HepG2 (cell line): ENCODE results near the gene ZNF667. TPM values are rescaled to one million over a fixed set of nuclear protein-coding genes. Genes with fewer than 3 reads are reported as not detected.

Source experiments
- GATA4 ChIP-seq: sonication (generic); IDR thresholded peaks from 2 replicates; pipeline ENCODE4 v1.6.1; 2016; ENCODE audit warnings: antibody characterized with exemption, low read depth, borderline replicate concordance
- HIVEP1 ChIP-seq: sonication (generic); formaldehyde crosslinking; IDR thresholded peaks from 2 replicates; pipeline ENCODE4 v1.4.0; 2020; ENCODE audit warnings: mild to moderate bottlenecking, missing genetic modification reagents
- HNF4A ChIP-seq: sonication (generic); formaldehyde crosslinking; IDR thresholded peaks from 2 replicates; pipeline ENCODE4 v1.4.0; 2020; ENCODE audit warnings: missing genetic modification reagents
- ISX ChIP-seq: sonication (generic); formaldehyde crosslinking; conservative IDR thresholded peaks from 2 replicates; pipeline ENCODE4 v1.5.0; 2020; ENCODE audit warnings: missing genetic modification reagents
- KDM1A ChIP-seq: IDR thresholded peaks from 2 replicates; pipeline ENCODE4 v1.6.1; 2016; ENCODE audit warnings: missing compliant biosample characterization
- MAZ ChIP-seq, 2 experiments: sonication (generic) in 1 of 2; formaldehyde crosslinking in 1 of 2; IDR thresholded peaks; 2 replicates each; pipeline versions ENCODE4 v1.5.0 to v1.6.1; 2012 to 2020; ENCODE audit warnings: low read depth in 2 of 2, mild to moderate bottlenecking in 2 of 2, borderline replicate concordance in 1 of 2, improper control_type of control experiment in 1 of 2, low read length in 1 of 2, missing genetic modification reagents in 1 of 2, moderate library complexity in 1 of 2
- NFKB2 ChIP-seq: sonication (generic); formaldehyde crosslinking; IDR thresholded peaks from 2 replicates; pipeline ENCODE4 v1.4.0; 2020; ENCODE audit warnings: missing genetic modification reagents, borderline replicate concordance
- RFXAP ChIP-seq: sonication (generic); formaldehyde crosslinking; IDR thresholded peaks from 2 replicates; pipeline ENCODE4 v1.4.0; 2020; ENCODE audit warnings: missing genetic modification reagents, borderline replicate concordance
- SALL2 ChIP-seq: sonication (generic); formaldehyde crosslinking; IDR thresholded peaks from 2 replicates; pipeline ENCODE4 v1.8.1; 2023; ENCODE audit warnings: mild to moderate bottlenecking, missing genetic modification reagents, inconsistent platforms
- SIN3A ChIP-seq: IDR thresholded peaks from 2 replicates; pipeline ENCODE4 v1.6.1; 2011; ENCODE audit warnings: low read depth, mild to moderate bottlenecking, control low read depth, low read length, borderline replicate concordance
- SUZ12 ChIP-seq: fragments of 150-350 bp; IDR thresholded peaks from 2 replicates; pipeline ENCODE4 v1.6.1; 2014; ENCODE audit warnings: low read depth, low read length
- TP53 ChIP-seq: sonication (generic); formaldehyde crosslinking; conservative IDR thresholded peaks from 2 replicates; pipeline ENCODE4 v1.4.0; 2020; ENCODE audit warnings: missing genetic modification reagents
- ZNF136 ChIP-seq: sonication (generic); formaldehyde crosslinking; IDR thresholded peaks from 2 replicates; pipeline ENCODE4 v1.8.1; 2022; ENCODE audit warnings: low read depth, mild to moderate bottlenecking, moderate library complexity, missing genetic modification reagents
- ZNF816 ChIP-seq: sonication (generic); formaldehyde crosslinking; IDR thresholded peaks from 2 replicates; pipeline ENCODE4 v1.8.0; 2022; ENCODE audit warnings: missing genetic modification reagents, mild to moderate bottlenecking, borderline replicate concordance
- ZSCAN25 ChIP-seq: sonication (generic); formaldehyde crosslinking; IDR thresholded peaks from 2 replicates; pipeline ENCODE4 v1.8.0; 2022; ENCODE audit warnings: mild to moderate bottlenecking, missing genetic modification reagents
- polyA plus RNA-seq, 8 experiments: library from polyadenylated mRNA; depleted of rRNA in 3 of 8; stranded (reverse) in 7 of 8; unstranded in 1 of 8; fragments of >200 nt; fragmentation: Illumina TruSeq in 4 of 8; extraction: Trizol in 4 of 8; gene quantifications; 2 replicates each; pipeline versions ENCODE4 v1.2.1 to v1.2.3, GENCODE V29; 2011 to 2016; ENCODE audit warnings: low read depth in 4 of 8, missing spikeins in 1 of 8, mixed read lengths in 1 of 8; ENCODE audit not compliant: insufficient read depth in 1 of 8
- total RNA-seq, 5 experiments: library from RNA; depleted of rRNA; stranded (reverse); fragments of >200 nt; fragmentation: Illumina TruSeq; extraction: Trizol; gene quantifications; 2 replicates each; pipeline ENCODE4 v1.2.3, GENCODE V29; 2016; ENCODE audit warnings: low read depth in 1 of 5
- TF ChIP-seq, protein P1 (sequence below): IDR thresholded peaks from 2 replicates; pipeline ENCODE4 v1.6.1; 2012; ENCODE audit warnings: inconsistent platforms
- TF ChIP-seq, protein P2 (sequence below), 2 experiments: sonication (generic) in 1 of 2; formaldehyde crosslinking in 1 of 2; IDR thresholded peaks; 2 replicates each; pipeline versions ENCODE4 v1.4.0 to v1.6.1; 2018 to 2020; ENCODE audit warnings: missing genetic modification reagents in 2 of 2, borderline replicate concordance in 1 of 2, low read depth in 1 of 2, mild to moderate bottlenecking in 1 of 2, missing biosample characterization in 1 of 2
- TF ChIP-seq, protein P3 (sequence below): sonication (generic); formaldehyde crosslinking; IDR thresholded peaks from 2 replicates; pipeline ENCODE4 v1.5.0; 2020; ENCODE audit warnings: missing genetic modification reagents
- TF ChIP-seq, protein P4 (sequence below): sonication (generic); formaldehyde crosslinking; IDR thresholded peaks from 2 replicates; pipeline ENCODE4 v1.9.0; 2021; ENCODE audit warnings: missing genetic modification reagents, mild to moderate bottlenecking, borderline replicate concordance
- TF ChIP-seq, protein P5 (sequence below): sonication (generic); formaldehyde crosslinking; IDR thresholded peaks from 2 replicates; pipeline ENCODE4 v1.4.0; 2020; ENCODE audit warnings: low read depth, mild to moderate bottlenecking, missing genetic modification reagents
- TF ChIP-seq, protein P6 (sequence below): sonication (generic); formaldehyde crosslinking; IDR thresholded peaks from 2 replicates; pipeline ENCODE4 v1.5.1; 2020; ENCODE audit warnings: missing genetic modification reagents, mild to moderate bottlenecking, borderline replicate concordance

Gene ZNF667
- total and polyA plus RNA-seq, 2 of the 13 experiments (the other 11 are each of a cell fraction or from before 2014, with no cell fraction given), result not detected

DNA sequence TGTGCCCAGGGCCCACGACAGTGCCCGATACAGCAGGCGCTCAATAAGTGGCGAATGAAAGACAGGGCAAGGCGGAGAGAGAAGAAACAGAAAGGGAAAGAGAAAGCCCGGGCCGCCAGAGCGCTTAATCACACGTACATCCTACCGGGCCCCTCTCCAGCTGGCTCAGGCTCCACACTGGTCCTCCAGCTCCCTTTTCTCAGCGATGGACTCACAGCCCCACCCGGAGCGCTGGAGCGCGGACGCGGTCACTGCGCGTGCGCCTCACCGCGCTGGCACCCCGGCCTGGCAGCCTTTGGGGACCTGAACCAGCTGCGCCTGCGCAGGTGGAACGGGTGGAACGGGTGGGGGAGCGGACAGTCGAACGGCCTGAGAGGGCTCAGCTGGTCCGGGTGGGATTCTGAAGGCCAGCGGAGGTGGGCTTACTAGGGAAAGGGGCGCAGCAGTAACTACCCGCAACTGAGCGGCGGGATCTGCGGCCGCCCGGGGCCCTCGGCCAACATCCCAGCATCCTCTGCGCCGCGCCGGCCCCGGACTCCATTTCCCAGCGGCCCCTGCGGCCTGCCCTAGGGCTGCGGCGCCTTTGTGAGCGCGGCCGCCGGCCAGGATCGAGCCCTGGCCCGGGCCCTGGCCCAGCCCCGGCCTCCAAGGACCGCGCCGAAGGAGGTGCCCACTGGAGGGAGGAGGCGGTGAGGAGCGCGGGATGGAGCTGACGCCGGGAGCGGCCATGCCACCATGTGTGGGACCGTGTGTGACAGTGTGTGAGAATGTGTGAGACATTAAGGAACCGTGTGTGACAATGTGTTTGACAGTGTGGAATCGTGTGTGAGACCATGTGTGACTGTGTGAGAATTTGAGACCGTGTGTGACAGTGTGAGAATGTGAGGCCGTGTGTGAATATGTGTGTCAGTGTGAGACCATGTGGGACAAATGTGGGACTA is 73.1 kb downstream of the ZNF667 start, which contains the start of gene ZNF583 (continued):
- TF ChIP-seq, protein P1, sequence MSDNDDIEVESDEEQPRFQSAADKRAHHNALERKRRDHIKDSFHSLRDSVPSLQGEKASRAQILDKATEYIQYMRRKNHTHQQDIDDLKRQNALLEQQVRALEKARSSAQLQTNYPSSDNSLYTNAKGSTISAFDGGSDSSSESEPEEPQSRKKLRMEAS, result peak; percentile 72; the same call in 1 of the 2 replicates
- TF ChIP-seq, protein P2, sequence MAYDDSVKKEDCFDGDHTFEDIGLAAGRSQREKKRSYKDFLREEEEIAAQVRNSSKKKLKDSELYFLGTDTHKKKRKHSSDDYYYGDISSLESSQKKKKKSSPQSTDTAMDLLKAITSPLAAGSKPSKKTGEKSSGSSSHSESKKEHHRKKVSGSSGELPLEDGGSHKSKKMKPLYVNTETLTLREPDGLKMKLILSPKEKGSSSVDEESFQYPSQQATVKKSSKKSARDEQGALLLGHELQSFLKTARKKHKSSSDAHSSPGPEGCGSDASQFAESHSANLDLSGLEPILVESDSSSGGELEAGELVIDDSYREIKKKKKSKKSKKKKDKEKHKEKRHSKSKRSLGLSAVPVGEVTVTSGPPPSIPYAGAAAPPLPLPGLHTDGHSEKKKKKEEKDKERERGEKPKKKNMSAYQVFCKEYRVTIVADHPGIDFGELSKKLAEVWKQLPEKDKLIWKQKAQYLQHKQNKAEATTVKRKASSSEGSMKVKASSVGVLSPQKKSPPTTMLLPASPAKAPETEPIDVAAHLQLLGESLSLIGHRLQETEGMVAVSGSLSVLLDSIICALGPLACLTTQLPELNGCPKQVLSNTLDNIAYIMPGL (CRISPR knock-in tag; IDR thresholded peaks at IDR 0.05; ENCODE audit: borderline replicate concordance in 1 of 2, low read depth in 1 of 2), result peak; percentile 44 to 64; a peak in 2 of 4 replicates
- TF ChIP-seq, protein P3, sequence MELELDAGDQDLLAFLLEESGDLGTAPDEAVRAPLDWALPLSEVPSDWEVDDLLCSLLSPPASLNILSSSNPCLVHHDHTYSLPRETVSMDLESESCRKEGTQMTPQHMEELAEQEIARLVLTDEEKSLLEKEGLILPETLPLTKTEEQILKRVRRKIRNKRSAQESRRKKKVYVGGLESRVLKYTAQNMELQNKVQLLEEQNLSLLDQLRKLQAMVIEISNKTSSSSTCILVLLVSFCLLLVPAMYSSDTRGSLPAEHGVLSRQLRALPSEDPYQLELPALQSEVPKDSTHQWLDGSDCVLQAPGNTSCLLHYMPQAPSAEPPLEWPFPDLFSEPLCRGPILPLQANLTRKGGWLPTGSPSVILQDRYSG, result no peak
- no peak for TF ChIP-seq ZNF136 (CRISPR knock-in tag)
- peak; percentile 94; the same call in 1 of the 2 replicates for TF ChIP-seq NFKB2 (CRISPR knock-in tag)
- no peak; the same call in 1 of the 2 replicates for TF ChIP-seq HNF4A
- TF ChIP-seq SIN3A, result no peak
- no peak for TF ChIP-seq ZNF816
- TF ChIP-seq RFXAP (CRISPR knock-in tag), result peak; percentile 43; the same call in 1 of the 2 replicates
- TF ChIP-seq TP53 (CRISPR knock-in tag), result no peak; the same call in 1 of the 2 replicates
- TF ChIP-seq MAZ (IDR thresholded peaks at IDR 0.05; ENCODE audit: borderline replicate concordance, low read depth, low read length), result 0 out of 2 replicates have a peak, but pooled peaks have one; percentile 46
- no peak; the same call in 1 of the 2 replicates for TF ChIP-seq MAZ (CRISPR knock-in tag; IDR thresholded peaks at IDR 0.05; ENCODE audit: low read depth)
- TF ChIP-seq KDM1A (CRISPR knock-in tag), result no peak
- 0 out of 2 replicates have a peak, but pooled peaks have one; percentile 57 for TF ChIP-seq SALL2 (CRISPR knock-in tag)
- TF ChIP-seq GATA4, result no peak
- peak; percentile 77 for TF ChIP-seq SUZ12
- TF ChIP-seq, protein P4, sequence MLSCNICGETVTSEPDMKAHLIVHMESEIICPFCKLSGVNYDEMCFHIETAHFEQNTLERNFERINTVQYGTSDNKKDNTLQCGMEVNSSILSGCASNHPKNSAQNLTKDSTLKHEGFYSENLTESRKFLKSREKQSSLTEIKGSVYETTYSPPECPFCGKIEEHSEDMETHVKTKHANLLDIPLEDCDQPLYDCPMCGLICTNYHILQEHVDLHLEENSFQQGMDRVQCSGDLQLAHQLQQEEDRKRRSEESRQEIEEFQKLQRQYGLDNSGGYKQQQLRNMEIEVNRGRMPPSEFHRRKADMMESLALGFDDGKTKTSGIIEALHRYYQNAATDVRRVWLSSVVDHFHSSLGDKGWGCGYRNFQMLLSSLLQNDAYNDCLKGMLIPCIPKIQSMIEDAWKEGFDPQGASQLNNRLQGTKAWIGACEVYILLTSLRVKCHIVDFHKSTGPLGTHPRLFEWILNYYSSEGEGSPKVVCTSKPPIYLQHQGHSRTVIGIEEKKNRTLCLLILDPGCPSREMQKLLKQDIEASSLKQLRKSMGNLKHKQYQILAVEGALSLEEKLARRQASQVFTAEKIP (CRISPR knock-in tag), result no peak
- no peak for TF ChIP-seq ISX (CRISPR knock-in tag)
- no peak; the same call in 1 of the 2 replicates for TF ChIP-seq ZSCAN25 (CRISPR knock-in tag)
- TF ChIP-seq, protein P5, sequence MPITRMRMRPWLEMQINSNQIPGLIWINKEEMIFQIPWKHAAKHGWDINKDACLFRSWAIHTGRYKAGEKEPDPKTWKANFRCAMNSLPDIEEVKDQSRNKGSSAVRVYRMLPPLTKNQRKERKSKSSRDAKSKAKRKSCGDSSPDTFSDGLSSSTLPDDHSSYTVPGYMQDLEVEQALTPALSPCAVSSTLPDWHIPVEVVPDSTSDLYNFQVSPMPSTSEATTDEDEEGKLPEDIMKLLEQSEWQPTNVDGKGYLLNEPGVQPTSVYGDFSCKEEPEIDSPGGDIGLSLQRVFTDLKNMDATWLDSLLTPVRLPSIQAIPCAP (CRISPR knock-in tag), result no peak
- TF ChIP-seq HIVEP1 (CRISPR knock-in tag), result peak; percentile 49; the same call in 1 of the 2 replicates
- TF ChIP-seq, protein P6, sequence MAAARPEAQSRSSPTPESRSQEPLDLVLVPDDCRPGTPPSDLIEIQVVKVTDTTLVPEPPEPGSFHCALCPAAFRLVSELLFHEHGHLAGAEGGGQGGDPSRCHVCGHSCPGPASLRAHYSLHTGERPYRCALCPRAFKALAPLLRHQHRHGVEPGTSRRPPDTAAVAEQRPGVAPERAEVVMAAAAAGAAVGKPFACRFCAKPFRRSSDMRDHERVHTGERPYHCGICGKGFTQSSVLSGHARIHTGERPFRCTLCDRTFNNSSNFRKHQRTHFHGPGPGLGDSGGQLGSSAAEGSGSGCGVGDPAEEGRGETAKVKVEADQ (CRISPR knock-in tag), result no peak
